ENCODE data around the gene AFF2.

The AFF2 gene

DNA sequence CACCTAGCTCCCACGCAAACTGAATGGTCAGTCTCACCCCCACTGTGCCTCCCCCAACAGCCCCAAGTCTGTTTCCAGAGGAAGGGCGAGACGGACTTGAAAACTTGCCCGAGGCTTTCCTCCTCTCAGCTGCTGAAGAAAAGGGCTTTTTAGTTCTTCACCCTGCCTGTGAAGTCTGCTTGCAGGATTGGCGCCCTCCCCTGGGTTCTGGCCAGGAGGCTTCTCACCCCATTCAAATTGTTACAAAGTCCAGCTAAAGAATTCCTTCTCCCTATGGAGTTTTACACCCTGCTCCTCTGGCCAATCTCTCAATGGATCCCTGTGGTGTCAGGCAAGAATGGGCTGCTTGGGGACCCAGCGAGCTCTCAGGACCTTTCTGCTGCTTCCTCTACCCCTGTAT is 241.0 kb downstream of the AFF2 start:
- DNase-seq (ENCODE audit: low read depth), result no peak

DNA sequence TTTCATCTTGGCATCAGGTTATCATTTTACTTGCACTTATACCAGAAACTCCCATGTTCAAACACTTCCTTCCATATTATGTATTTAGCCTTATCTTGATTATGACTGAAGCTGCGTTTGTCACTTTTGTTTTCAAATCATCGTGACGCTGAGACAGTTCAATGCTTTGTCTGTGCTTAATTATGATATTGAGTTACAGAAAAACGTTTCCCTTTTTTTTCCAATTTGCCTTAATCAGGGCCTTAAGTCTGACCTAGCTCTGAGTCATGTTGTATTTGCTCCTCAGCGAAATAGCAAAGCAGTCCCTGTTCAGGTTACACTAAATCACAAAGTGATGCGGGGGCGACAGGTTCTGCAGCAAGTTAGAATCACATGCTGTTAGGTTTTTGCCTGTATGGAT is 254.7 kb downstream of the AFF2 start:
- DNase-seq (ENCODE audit: low read depth), result no peak

GRCh38 chrX:148763896-148764295 is 263.5 kb downstream of the AFF2 start:
- DNase-seq (ENCODE audit: low read depth), result no peak

- no peak for DNase-seq (ENCODE audit: low read depth)
These were observed 267.9 kb downstream of the AFF2 start for GRCh38 chrX:148768296-148768695.

DNA sequence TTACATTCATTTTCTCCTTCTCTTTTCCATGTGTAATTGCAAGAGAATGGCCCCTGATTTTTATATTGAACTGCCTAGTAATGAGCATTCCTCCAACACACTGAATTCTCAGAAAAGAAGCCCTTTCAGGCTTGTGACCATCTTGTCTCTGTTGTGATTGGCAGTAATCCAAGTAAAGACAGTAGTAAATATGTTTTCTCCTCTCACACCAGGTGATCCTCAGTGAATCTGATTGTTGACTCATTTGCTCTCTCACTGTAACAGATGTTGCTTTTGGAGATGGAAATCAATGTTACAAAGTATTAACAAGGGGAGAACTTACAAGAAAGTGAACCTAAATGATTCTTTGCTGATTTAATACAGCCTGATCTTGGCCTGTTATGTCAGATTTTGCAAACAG is 271.0 kb downstream of the AFF2 start:
- DNase-seq (ENCODE audit: low read depth), result no peak

- DNase-seq (ENCODE audit: low read depth), result no peak
These were observed 273.9 kb downstream of the AFF2 start for GRCh38 chrX:148774276-148774675.

GRCh38 chrX:148784137-148784536 is 283.7 kb downstream of the AFF2 start:
- DNase-seq (ENCODE audit: low read depth), result no peak

GRCh38 chrX:148784856-148785255 is 284.4 kb downstream of the AFF2 start:
- no peak for DNase-seq (ENCODE audit: low read depth)

DNA sequence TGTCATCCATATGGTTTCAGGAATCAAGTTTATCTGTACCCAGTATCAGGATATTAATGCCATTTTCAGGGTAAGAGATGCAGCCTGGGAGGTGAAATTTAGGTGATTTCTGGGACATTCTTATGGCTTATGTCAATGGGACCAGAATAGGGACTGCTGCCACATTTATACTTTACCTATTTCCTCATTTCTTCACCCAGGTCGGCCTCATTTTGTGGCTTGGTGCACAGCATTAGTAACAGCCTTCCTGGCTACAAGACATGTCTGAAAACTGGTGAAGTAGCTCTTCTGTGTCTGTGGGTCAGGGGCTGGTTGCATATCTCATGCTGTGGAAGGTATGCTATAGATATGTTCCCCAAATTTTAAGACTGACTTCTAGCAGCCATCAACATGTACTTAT is 284.8 kb downstream of the AFF2 start:
- no peak for DNase-seq (ENCODE audit: low read depth)

DNA sequence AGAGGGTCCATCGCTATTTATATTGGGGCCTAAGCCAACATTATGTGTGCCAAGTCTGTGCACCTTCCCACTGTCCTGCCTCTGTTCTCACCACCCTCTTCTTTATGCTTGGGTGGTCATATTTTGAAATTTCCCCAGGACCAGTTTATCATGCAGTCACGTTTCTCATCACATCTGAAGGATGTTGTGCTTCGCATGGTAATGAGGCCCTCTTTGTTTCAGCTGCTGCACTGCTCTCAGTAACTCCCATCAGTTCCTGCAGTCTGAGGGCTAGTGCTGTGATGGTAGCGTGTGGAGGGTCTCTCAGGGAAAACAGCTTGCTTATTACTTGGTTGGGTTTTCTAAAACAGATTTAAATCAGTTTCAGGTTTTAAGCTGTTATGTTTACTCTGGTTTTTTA is 288.0 kb downstream of the AFF2 start:
- DNase-seq (ENCODE audit: low read depth), result no peak

GRCh38 chrX:148794350-148794749 is 293.9 kb downstream of the AFF2 start:
- no peak for DNase-seq (ENCODE audit: low read depth)

DNA sequence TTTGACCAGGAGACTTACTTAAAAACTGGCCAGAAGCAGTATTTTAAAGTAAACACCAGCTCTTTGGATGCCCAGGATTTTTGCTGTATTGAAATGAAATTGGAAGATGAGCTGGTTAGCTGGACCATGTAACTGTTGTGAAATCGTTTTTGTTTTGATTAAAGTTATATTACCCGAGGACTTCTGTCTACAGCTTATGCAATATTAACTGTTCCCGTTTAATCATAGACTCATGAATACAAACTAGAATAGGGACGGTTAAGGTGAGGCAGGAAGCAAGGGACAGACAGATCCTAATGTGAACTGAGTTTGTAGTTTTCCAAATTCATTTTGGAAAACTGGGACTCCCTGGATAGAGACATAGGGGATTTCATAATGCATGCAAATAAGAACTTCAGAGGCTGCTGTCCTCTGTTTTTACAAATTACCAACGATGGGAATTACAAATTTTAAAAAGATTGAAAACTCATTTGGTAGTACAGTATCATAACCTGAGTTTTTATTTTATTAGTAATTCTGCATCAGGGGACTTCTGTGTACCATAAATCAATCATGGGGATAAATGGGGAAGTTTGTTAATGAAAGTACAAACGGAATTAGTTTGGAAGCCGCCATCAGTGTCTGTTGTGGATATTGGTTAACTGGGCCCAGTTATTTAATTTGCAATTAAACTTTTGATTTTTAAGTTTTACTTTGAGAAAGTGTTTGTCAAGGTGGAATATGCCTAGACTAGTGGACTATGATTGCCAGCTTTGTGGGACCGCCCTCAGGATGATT is 304.4 kb downstream of the AFF2 start:
- DNase-seq (ENCODE audit: low read depth), result no peak

DNA sequence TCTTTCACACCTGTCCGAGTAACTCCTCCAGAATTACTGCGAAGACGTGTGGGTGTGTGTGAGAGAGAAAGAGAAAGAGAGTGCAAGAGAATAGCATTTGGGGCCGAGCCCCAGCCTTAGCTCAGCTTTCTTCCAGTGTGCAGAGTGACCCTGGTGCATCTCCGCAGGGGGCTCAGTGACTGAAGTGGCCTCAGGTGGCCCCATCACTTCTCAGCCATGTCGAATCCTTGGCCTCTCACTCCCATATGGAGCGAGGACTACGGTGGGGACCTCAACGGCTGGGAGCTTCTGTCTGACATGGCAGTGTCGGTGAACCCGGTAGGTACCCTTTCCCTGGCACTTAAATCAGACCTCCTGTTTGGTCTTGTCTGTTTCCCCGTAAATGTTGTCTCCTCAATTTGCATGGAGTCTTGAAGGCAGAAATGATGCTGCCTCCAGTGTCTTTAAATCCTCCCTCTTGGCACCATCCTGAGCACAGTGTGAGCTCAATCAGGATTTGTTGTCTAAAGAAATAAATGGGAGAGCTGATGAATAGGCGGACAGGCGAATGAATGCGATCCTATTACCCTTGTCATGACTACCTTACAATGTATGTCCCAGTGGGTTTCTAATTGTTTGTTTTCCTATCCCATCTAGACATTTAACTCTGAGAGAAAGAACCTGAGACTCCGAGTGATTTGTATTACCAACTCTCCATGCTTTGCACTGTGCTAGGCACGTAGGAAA is 305.9 kb downstream of the AFF2 start:
- no peak for DNase-seq (ENCODE audit: low read depth)

- no peak for DNase-seq (ENCODE audit: low read depth)
These were observed 308.4 kb downstream of the AFF2 start for GRCh38 chrX:148808833-148809232.

DNA sequence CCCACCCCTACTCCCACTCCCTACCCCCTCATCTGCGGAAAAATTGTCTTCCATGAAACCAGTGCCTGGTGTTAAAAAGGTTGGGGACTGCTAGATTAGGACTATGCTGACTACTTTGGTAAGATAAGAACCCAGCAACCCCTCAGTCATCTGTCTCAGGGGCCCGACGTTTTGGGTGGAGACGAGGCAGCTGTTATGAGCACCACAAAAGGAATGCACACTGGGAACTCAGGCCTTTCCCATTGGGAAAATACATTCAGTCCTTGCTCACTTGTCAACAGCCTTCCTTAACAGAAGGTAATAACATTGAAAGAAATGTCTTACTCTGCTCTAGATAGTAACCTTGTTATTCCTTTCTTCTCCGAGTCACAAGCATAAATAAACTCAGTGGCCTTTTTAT is 310.8 kb downstream of the AFF2 start:
- DNase-seq (ENCODE audit: low read depth), result no peak

DNA sequence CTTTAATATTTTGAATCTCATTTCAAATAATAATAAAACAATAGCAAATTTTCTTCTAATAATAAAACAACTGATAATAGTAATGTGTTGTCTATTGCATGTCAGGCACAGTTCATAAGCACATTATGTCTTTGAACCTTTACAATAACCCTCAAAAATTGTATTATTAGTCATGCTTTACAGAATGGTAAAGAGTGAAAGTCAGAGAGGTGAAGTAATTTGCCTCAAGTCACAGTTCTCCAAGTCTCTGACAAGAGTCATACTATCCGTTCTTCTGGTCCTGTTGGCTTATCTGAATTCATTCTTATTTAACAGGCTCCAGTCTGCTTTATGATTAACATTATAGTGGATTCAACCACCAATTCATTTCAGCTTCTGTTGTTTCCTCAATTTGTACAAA is 313.0 kb downstream of the AFF2 start:
- DNase-seq (ENCODE audit: low read depth), result no peak

DNA sequence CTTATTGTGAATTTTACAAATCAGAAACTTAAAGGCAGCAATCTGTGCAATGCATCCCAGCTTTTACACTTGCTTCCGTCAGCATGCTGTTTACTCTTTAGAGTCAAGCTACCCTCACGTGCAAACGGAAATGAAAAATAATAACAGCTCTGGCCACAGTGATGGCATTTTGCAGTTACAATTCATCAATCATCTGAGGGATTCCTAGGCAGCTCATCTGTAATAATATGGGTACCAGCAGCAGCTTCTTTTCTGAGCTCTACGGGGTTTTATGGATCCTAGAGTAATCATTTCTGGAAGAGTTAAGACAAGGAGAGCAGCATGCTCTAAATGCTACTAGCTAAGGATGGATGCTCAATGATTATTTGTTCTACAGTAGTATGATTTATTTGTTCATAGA is 313.6 kb downstream of the AFF2 start:
- DNase-seq (ENCODE audit: low read depth), result no peak

DNA sequence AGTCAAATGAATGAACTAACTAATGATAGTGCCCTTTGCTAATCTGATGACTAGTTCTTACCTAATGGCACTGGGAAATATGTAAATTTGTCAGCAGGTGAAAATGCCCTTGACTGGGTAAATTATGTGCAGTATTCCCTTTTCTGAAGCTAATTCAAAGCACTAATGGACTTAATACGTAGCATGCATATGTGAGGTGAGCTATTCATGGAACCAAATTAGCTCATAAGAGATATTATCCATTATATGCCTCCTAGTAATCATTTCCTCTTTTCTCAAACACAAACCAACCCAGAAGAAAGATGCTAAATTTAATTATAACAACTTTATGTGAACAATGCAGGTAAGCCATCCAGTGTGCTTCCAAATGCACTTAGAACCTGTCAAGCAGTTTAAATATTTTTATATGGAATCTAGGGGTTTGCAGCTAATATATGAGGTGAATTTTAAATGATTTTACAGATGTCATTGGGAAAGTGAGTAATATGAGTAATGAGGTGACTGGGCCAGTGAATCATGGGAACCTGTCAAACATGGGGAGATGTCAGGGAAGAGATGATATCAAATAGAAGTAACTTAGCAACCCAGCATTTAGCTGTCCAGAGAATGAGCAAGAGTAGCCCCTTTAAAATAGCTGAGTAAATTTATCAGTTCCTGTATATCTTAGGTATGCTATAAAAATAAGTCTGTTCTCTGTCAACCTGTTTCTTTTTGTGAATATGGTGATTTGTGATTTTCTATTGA is 315.0 kb downstream of the AFF2 start:
- no peak for DNase-seq (ENCODE audit: low read depth)

- no peak for DNase-seq (ENCODE audit: low read depth)
These were observed 323.6 kb downstream of the AFF2 start for GRCh38 chrX:148823986-148824385.

DNA sequence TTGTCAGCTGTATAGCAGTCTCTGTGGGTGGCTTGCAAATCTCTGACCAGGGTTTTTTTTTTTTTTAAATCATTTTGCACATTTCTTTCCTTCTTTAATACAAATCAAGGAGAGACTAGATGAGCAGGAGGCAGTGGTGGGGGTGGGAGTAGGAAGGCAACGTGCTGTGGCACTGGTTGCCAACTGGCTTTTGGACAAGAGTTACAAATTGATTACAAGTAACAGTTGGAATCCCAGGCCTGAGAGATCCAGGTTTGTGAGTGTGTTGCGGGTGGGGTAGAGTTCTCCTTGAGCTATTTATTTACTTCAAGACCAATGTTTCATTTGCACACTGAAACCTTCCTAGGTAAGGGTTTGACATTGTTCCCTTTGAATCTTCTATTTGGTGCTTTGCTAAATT is 325.3 kb downstream of the AFF2 start:
- DNase-seq (ENCODE audit: low read depth), result no peak

GRCh38 chrX:148836741-148837140 is 336.3 kb downstream of the AFF2 start:
- DNase-seq (ENCODE audit: low read depth), result no peak

DNA sequence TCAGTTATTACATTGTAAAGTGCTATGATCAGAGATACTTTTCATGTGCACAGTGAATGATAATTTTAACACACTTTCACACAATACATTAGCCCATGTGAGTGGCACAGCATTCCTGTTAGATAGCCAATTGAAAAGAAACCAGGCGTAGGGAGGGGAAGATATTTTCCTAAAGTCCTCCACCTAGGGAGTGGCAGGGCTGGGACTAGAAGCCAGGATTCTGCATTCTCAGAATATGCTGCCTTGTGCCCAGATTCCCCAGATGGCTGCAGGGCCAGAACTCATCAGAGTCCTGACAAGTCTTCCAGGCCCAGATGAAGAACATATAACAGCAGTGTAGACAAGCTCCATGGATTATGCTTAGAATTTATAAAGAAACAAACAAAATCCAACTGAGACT is 350.2 kb downstream of the AFF2 start:
- DNase-seq (ENCODE audit: low read depth), result no peak

GRCh38 chrX:148854306-148854705 is 353.9 kb downstream of the AFF2 start:
- DNase-seq (ENCODE audit: low read depth), result no peak

Measured in stimulated activated CD4-positive, alpha-beta T cell treated with anti-CD3 and anti-CD28 coated beads, Interleukin-2, amount 100 ng/mL, for 4 hours (primary cell).